GM13977 (cell line): ENCODE measurements around the gene OTOP1.

Experiments
- DNase-seq: peaks from one replicate; pipeline ENCODE4 v3.0.0; 2012; ENCODE audit warnings: low spot score
- CTCF ChIP-seq: IDR thresholded peaks from 2 replicates; pipeline ENCODE4 v1.5.1; 2012; ENCODE audit warnings: mild to moderate bottlenecking, control low read depth; ENCODE audit not compliant: insufficient read depth; ENCODE audit errors: extremely low read depth, missing control alignments
- in situ Hi-C: fragments of 300-500 bp; cut with MboI; formaldehyde crosslinking; loops from one replicate; pipeline ENCODE4 v1.12.0; 2022; ENCODE audit warnings: low sequenced_read_pairs, low pct_unique_long_range_greater_than_20kb, mixed read lengths, inconsistent platforms; ENCODE audit not compliant: unreplicated experiment

Gene OTOP1

GRCh38 chr4:4226606-4227438, at the start of gene OTOP1:
OTOP1 (minus strand) TSS chr4:4226929; CDS start chr4:4226864, 65 bp downstream.
- no peak for TF ChIP-seq CTCF
- in situ Hi-C loops = no loop called here

GRCh38 chr4:4274226-4274625, 47.5 kb upstream of the OTOP1 start:
- in situ Hi-C loops = no loop called here
- no peak for DNase-seq
- TF ChIP-seq CTCF = no peak

More at GRCh38 chr4:4226606-4227438, at the start of gene OTOP1:
- DNase-seq = no peak

GRCh38 chr4:4271912-4272311, 45.2 kb upstream of the OTOP1 start:
- no peak for DNase-seq
- in situ Hi-C loops = no loop called here
- TF ChIP-seq CTCF = no peak

- no peak for TF ChIP-seq CTCF
- in situ Hi-C loops = no loop called here
- DNase-seq = no peak
Observed at GRCh38 chr4:4270529-4270928, 43.8 kb upstream of the OTOP1 start.

GRCh38 chr4:4269856-4270255, 43.1 kb upstream of the OTOP1 start:
- in situ Hi-C loops = no loop called here
- DNase-seq = no peak
- TF ChIP-seq CTCF = no peak

GRCh38 chr4:4269331-4269731, 42.6 kb upstream of the OTOP1 start:
- in situ Hi-C loops = no loop called here
- TF ChIP-seq CTCF = no peak
- DNase-seq = no peak

- no peak for DNase-seq
- in situ Hi-C loops = no loop called here
- no peak for TF ChIP-seq CTCF
Observed at GRCh38 chr4:4268776-4269175, 42.0 kb upstream of the OTOP1 start.
